Stimulated activated CD8-positive, alpha-beta memory T cell treated with anti-CD3 and anti-CD28 coated beads, Interleukin-12 subunit alpha, Interleukin-12 subunit beta, amount 100 ng/mL, for 1 hour (primary cell): ENCODE results near the gene SNTB2.
"Not testable (repeated sequence)": the region's sequence is repeated elsewhere in the genome, so short reads cannot be mapped to it uniquely, and the experiment has no call there.

Experiments
- DNase-seq: peaks from one replicate; pipeline ENCODE4 v3.0.0-alpha.2; 2020; ENCODE audit warnings: low read depth

Gene SNTB2

GRCh38 chr16:69286941-69287713 is 100.2 kb downstream of the SNTB2 start:
- peak; percentile 43 for DNase-seq

- not testable (repeated sequence) for DNase-seq
Measured at GRCh38 chr16:69291657-69292056, 104.7 kb downstream of the SNTB2 start.

GRCh38 chr16:69293401-69293800 is 106.4 kb downstream of the SNTB2 start:
- DNase-seq, result no peak

GRCh38 chr16:69294051-69294450 is 107.1 kb downstream of the SNTB2 start:
- no peak for DNase-seq

GRCh38 chr16:69296771-69297170 is 109.8 kb downstream of the SNTB2 start:
- not testable (repeated sequence) for DNase-seq

- DNase-seq, result no peak
Measured at GRCh38 chr16:69298261-69298660, 111.3 kb downstream of the SNTB2 start.

- DNase-seq, result no peak
Measured at GRCh38 chr16:69301187-69301586, 114.2 kb downstream of the SNTB2 start.

GRCh38 chr16:69301861-69302260 is 114.9 kb downstream of the SNTB2 start:
- DNase-seq, result no peak

- no peak for DNase-seq
Measured at GRCh38 chr16:69302301-69302700, 115.3 kb downstream of the SNTB2 start.

- no peak for DNase-seq
Measured at GRCh38 chr16:69306031-69306430, 119.1 kb downstream of the SNTB2 start.

GRCh38 chr16:69307091-69307490 is 120.1 kb downstream of the SNTB2 start:
- no peak for DNase-seq

- DNase-seq, result no peak
Measured at GRCh38 chr16:69307856-69308255, 120.9 kb downstream of the SNTB2 start.

- DNase-seq, result no peak
Measured at GRCh38 chr16:69309316-69309715, 122.4 kb downstream of the SNTB2 start.

GRCh38 chr16:69310653-69311532 is 123.9 kb downstream of the SNTB2 start, which contains the start of gene VPS4A:
Gene VPS4A, plus strand, starts transcription at chr16:69311350. Its CDS starts 162 bp downstream, at chr16:69311512.
- DNase-seq, result peak; percentile 94

- no peak for DNase-seq
Measured at GRCh38 chr16:69311533-69312387, 124.8 kb downstream of the SNTB2 start.

- no peak for DNase-seq
Measured at GRCh38 chr16:69313469-69313868, 126.5 kb downstream of the SNTB2 start.

- no peak for DNase-seq
Measured at GRCh38 chr16:69314534-69314933, 127.6 kb downstream of the SNTB2 start.

- DNase-seq, result no peak
Measured at GRCh38 chr16:69315486-69316311, 128.7 kb downstream of the SNTB2 start.

- DNase-seq, result no peak
Measured at GRCh38 chr16:69316595-69317034, 129.7 kb downstream of the SNTB2 start.

GRCh38 chr16:69318177-69318910 is 131.4 kb downstream of the SNTB2 start:
- no peak for DNase-seq
